WTC11 (cell line): ENCODE measurements around the gene CNOT9. TPM values are rescaled to one million over a fixed set of nuclear protein-coding genes. Genes with fewer than 3 reads are reported as not detected.

Experiments
- ATAC-seq: fragments of 200-7000 bp; cut with Tn5 transposase; 2 replicates; pipeline ENCODE4 v1.10.0; 2021; ENCODE audit warnings: mild to moderate bottlenecking, moderate library complexity
- CTCF ChIA-PET: fragments of 300-600 bp; sonication (Branson Sonifier 250); formaldehyde crosslinking; loops from one replicate; lab custom pipeline; 2021; ENCODE audit warnings: antibody characterized with exemption; lab: Charles Lee
- POLR2A ChIA-PET: fragments of 350-600 bp; sonication (Branson Sonifier 250); formaldehyde crosslinking; loops from one replicate; lab custom pipeline; 2021; ENCODE audit warnings: antibody characterized with exemption; lab: Charles Lee
- DNase-seq: peaks from one replicate; pipeline ENCODE4 v3.0.0; 2021; ENCODE audit warnings: low spot score
- H3K27ac Mint-ChIP-seq: 2 replicates; pipeline ENCODE4 v1.8.0; 2021; ENCODE audit warnings: mixed read lengths
- H3K27me3 Mint-ChIP-seq: 2 replicates; pipeline ENCODE4 v1.8.0; 2021; ENCODE audit warnings: low read depth, mild to moderate bottlenecking, moderate library complexity, mixed read lengths
- H3K36me3 Mint-ChIP-seq: 2 replicates; pipeline ENCODE4 v1.8.0; 2021; ENCODE audit warnings: mixed read lengths
- H3K4me1 Mint-ChIP-seq: 2 replicates; pipeline ENCODE4 v1.8.0; 2022; ENCODE audit warnings: mixed read lengths
- H3K4me3 Mint-ChIP-seq: 2 replicates; pipeline ENCODE4 v1.8.0; 2021; ENCODE audit warnings: mild to moderate bottlenecking, moderate library complexity, mixed read lengths
- H3K9me3 Mint-ChIP-seq: 2 replicates; pipeline ENCODE4 v1.8.0; 2021; ENCODE audit warnings: mixed read lengths
- CREB1 ChIP-seq: sonication (generic); formaldehyde crosslinking; IDR thresholded peaks from 2 replicates; pipeline ENCODE4 v1.8.0; 2023; ENCODE audit warnings: mild to moderate bottlenecking, missing genetic modification reagents
- E2F5 ChIP-seq: sonication (generic); formaldehyde crosslinking; IDR thresholded peaks from 2 replicates; pipeline ENCODE4 v1.8.1; 2022; ENCODE audit warnings: mild to moderate bottlenecking, moderate library complexity, missing genetic modification reagents
- EMX1 ChIP-seq: fragments of 250-450 bp; sonication (Bioruptor Pico); IDR thresholded peaks from 2 replicates; pipeline ENCODE4 v1.8.0; 2021; ENCODE audit warnings: mild to moderate bottlenecking
- FOXP1 ChIP-seq: sonication (generic); formaldehyde crosslinking; IDR thresholded peaks from 2 replicates; pipeline ENCODE4 v1.8.0; 2022; ENCODE audit warnings: missing genetic modification reagents, mild to moderate bottlenecking, moderate library complexity, borderline replicate concordance
- HMGXB4 ChIP-seq: sonication (generic); formaldehyde crosslinking; IDR thresholded peaks from 2 replicates; pipeline ENCODE4 v1.8.1; 2023; ENCODE audit warnings: mild to moderate bottlenecking, moderate library complexity, missing genetic modification reagents
- JUN ChIP-seq: sonication (generic); formaldehyde crosslinking; IDR thresholded peaks from 2 replicates; pipeline ENCODE4 v1.8.0; 2023; ENCODE audit warnings: mild to moderate bottlenecking, missing genetic modification reagents
- KAT7 ChIP-seq: sonication (generic); formaldehyde crosslinking; IDR thresholded peaks from 2 replicates; pipeline ENCODE4 v1.8.1; 2023; ENCODE audit warnings: missing genetic modification reagents, mild to moderate bottlenecking, borderline replicate concordance
- MXD4 ChIP-seq: fragments of 250-450 bp; sonication (Bioruptor Pico); IDR thresholded peaks from 2 replicates; pipeline ENCODE4 v1.8.0; 2021; ENCODE audit warnings: mild to moderate bottlenecking, moderate library complexity, borderline replicate concordance
- MYBL2 ChIP-seq: sonication (generic); formaldehyde crosslinking; IDR thresholded peaks from 2 replicates; pipeline ENCODE4 v1.8.1; 2023; ENCODE audit warnings: mild to moderate bottlenecking, moderate library complexity, missing genetic modification reagents
- SMAD3 ChIP-seq: sonication (generic); formaldehyde crosslinking; IDR thresholded peaks from 2 replicates; pipeline ENCODE4 v1.8.0; 2022; ENCODE audit warnings: missing genetic modification reagents, mild to moderate bottlenecking, borderline replicate concordance
- ZBTB21 ChIP-seq: sonication (generic); formaldehyde crosslinking; IDR thresholded peaks from 2 replicates; pipeline ENCODE4 v1.8.1; 2023; ENCODE audit warnings: mild to moderate bottlenecking, missing genetic modification reagents, borderline replicate concordance
- ZNF138 ChIP-seq: sonication (generic); formaldehyde crosslinking; conservative IDR thresholded peaks from 2 replicates; pipeline ENCODE4 v1.8.1; 2022; ENCODE audit warnings: mild to moderate bottlenecking, moderate library complexity, missing genetic modification reagents
- ZNF263 ChIP-seq: sonication (generic); formaldehyde crosslinking; IDR thresholded peaks from 2 replicates; pipeline ENCODE4 v1.8.1; 2022; ENCODE audit warnings: low read depth, mild to moderate bottlenecking, moderate library complexity, missing genetic modification reagents
- ZNF512 ChIP-seq: sonication (generic); formaldehyde crosslinking; IDR thresholded peaks from 2 replicates; pipeline ENCODE4 v1.8.1; 2022; ENCODE audit warnings: missing genetic modification reagents, borderline replicate concordance
- total RNA-seq: library from RNA; stranded (reverse); gene quantifications from 3 replicates; pipeline ENCODE4 v1.2.3, GENCODE V29; 2021
- TF ChIP-seq, protein P1 (sequence below): sonication (generic); formaldehyde crosslinking; IDR thresholded peaks from 2 replicates; pipeline ENCODE4 v1.8.1; 2023; ENCODE audit warnings: mild to moderate bottlenecking, missing genetic modification reagents
- TF ChIP-seq, protein P2 (sequence below): sonication (generic); formaldehyde crosslinking; IDR thresholded peaks from 2 replicates; pipeline ENCODE4 v1.8.1; 2023; ENCODE audit warnings: mild to moderate bottlenecking, missing genetic modification reagents, moderate library complexity
- TF ChIP-seq, protein P3 (sequence below): sonication (generic); formaldehyde crosslinking; conservative IDR thresholded peaks from 2 replicates; pipeline ENCODE4 v1.8.1; 2022; ENCODE audit warnings: mild to moderate bottlenecking, missing genetic modification reagents
- TF ChIP-seq, protein P4 (sequence below): fragments of 250-450 bp; sonication (Bioruptor Pico); IDR thresholded peaks from 2 replicates; pipeline ENCODE4 v1.8.0; 2021; ENCODE audit warnings: mild to moderate bottlenecking

Gene CNOT9
- total RNA-seq, 1 experiment from 2014 or later, result 62.6 TPM

- TF ChIP-seq, protein P1, sequence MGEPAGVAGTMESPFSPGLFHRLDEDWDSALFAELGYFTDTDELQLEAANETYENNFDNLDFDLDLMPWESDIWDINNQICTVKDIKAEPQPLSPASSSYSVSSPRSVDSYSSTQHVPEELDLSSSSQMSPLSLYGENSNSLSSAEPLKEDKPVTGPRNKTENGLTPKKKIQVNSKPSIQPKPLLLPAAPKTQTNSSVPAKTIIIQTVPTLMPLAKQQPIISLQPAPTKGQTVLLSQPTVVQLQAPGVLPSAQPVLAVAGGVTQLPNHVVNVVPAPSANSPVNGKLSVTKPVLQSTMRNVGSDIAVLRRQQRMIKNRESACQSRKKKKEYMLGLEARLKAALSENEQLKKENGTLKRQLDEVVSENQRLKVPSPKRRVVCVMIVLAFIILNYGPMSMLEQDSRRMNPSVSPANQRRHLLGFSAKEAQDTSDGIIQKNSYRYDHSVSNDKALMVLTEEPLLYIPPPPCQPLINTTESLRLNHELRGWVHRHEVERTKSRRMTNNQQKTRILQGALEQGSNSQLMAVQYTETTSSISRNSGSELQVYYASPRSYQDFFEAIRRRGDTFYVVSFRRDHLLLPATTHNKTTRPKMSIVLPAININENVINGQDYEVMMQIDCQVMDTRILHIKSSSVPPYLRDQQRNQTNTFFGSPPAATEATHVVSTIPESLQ (CRISPR knock-in tag), result no peak
- TF ChIP-seq, protein P2, sequence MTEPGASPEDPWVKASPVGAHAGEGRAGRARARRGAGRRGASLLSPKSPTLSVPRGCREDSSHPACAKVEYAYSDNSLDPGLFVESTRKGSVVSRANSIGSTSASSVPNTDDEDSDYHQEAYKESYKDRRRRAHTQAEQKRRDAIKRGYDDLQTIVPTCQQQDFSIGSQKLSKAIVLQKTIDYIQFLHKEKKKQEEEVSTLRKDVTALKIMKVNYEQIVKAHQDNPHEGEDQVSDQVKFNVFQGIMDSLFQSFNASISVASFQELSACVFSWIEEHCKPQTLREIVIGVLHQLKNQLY, result no peak
- TF ChIP-seq, protein P3, sequence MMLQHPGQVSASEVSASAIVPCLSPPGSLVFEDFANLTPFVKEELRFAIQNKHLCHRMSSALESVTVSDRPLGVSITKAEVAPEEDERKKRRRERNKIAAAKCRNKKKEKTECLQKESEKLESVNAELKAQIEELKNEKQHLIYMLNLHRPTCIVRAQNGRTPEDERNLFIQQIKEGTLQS (CRISPR knock-in tag), result no peak
Observed at GRCh38 chr2:218566296-218566695, 2.3 kb upstream of the CNOT9 start (continued).

GRCh38 chr2:218567797-218568189 is 846 bp upstream of the CNOT9 start:
- Mint-ChIP-seq H3K27me3 (no peaks in the 10 kb centered on the region), H3K27ac (peak overlapping the region; percentile 90), H3K4me3 (peak overlapping the region; percentile 86), H3K36me3 (peaks cover 10% of the 10 kb centered on the region), H3K9me3 (no peaks in the 10 kb centered on the region), H3K4me1 (peaks cover 33% of the 10 kb centered on the region)
- peak; percentile 57 for ATAC-seq
- TF ChIP-seq, protein P4, sequence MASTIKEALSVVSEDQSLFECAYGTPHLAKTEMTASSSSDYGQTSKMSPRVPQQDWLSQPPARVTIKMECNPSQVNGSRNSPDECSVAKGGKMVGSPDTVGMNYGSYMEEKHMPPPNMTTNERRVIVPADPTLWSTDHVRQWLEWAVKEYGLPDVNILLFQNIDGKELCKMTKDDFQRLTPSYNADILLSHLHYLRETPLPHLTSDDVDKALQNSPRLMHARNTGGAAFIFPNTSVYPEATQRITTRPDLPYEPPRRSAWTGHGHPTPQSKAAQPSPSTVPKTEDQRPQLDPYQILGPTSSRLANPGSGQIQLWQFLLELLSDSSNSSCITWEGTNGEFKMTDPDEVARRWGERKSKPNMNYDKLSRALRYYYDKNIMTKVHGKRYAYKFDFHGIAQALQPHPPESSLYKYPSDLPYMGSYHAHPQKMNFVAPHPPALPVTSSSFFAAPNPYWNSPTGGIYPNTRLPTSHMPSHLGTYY (CRISPR knock-in tag), result no peak
- no peak for TF ChIP-seq ZNF263 (CRISPR knock-in tag)
- no peak for TF ChIP-seq HMGXB4 (CRISPR knock-in tag)
- TF ChIP-seq EMX1, result no peak
- TF ChIP-seq E2F5, result no peak
- TF ChIP-seq ZNF512 (CRISPR knock-in tag), result no peak
- no peak for TF ChIP-seq ZBTB21 (CRISPR knock-in tag)
- TF ChIP-seq ZNF138 (CRISPR knock-in tag), result no peak
- no peak for TF ChIP-seq JUN (CRISPR knock-in tag)
- POLR2A ChIA-PET, result interaction anchor here (0.8 kb wide), 1 partner anchor 105 kb away, joined by 3 read pairs; no protein-coding TSS in a partner anchor
- CTCF ChIA-PET, result interaction anchor here (0.6 kb wide), 1 partner anchor 172 kb away, joined by 5 read pairs; no protein-coding TSS in a partner anchor
- DNase-seq, result no peak

- DNase-seq (peak; percentile 65), ATAC-seq (peak; percentile 5)
- H3K9me3 Mint-ChIP-seq, result no peaks in the 10 kb centered on the region
- peak overlapping the region; percentile 97 for H3K27ac Mint-ChIP-seq
- H3K4me3 Mint-ChIP-seq, result peak overlapping the region; percentile 86
- POLR2A ChIA-PET, result no interaction called here
- no peaks in the 10 kb centered on the region for H3K27me3 Mint-ChIP-seq
- CTCF ChIA-PET, result no interaction called here
- peaks cover 33% of the 10 kb centered on the region for H3K4me1 Mint-ChIP-seq
- H3K36me3 Mint-ChIP-seq, result peaks cover 10% of the 10 kb centered on the region
- no peak for TF ChIP-seq CREB1 (CRISPR knock-in tag)
- TF ChIP-seq MXD4, result no peak
- TF ChIP-seq MYBL2 (CRISPR knock-in tag), result 0 out of 2 replicates have a peak, but pooled peaks have one; percentile 13
- TF ChIP-seq SMAD3 (CRISPR knock-in tag), result no peak
- peak; percentile 78; the same call in 1 of the 2 replicates for TF ChIP-seq KAT7 (CRISPR knock-in tag)
- TF ChIP-seq, protein P1 (CRISPR knock-in tag), result no peak
- TF ChIP-seq FOXP1 (CRISPR knock-in tag), result 0 out of 2 replicates have a peak, but pooled peaks have one; percentile 40
Observed at GRCh38 chr2:218569038-218569431, 396 bp downstream of the CNOT9 start.
